ENCODE measurements around the gene ACIN1. TPM values are rescaled to one million over a fixed set of nuclear protein-coding genes. Genes with fewer than 3 reads are reported as not detected.

Gene ACIN1
- total RNA-seq, 1 experiment from 2014 or later, result 333 TPM

- Histone ChIP-seq H3K27ac (ENCODE audit: insufficient read length, low read depth, low read length) (no peak overlapping the region), H3K27me3 (ENCODE audit: insufficient read depth, low read length) (peaks cover 1% of the 10 kb centered on the region; the same call in 1 of the 2 replicates), H2BK15ac (ENCODE audit: low read depth, low read length) (no peak overlapping the region), H2BK20ac (ENCODE audit: low read depth, low read length, poor library complexity, severe bottlenecking) (no peak overlapping the region), H4K20me1 (ENCODE audit: control insufficient read depth, insufficient read depth, insufficient read length) (no peaks in the 10 kb centered on the region), H3T11ph (ENCODE audit: low read length) (no peak overlapping the region), H3K4me1 (ENCODE audit: insufficient read depth, low read length) (no peaks in the 10 kb centered on the region; the same call in 1 of the 2 replicates), H2AFZ (ENCODE audit: low read length) (no peak overlapping the region), H2BK12ac (ENCODE audit: insufficient read length, low read depth, low read length) (no peak overlapping the region), H3K18ac (ENCODE audit: insufficient read length, low read depth, low read length) (no peak overlapping the region), H2BK120ac (ENCODE audit: low read depth, low read length, poor library complexity, severe bottlenecking) (no peak overlapping the region), H4K5ac (ENCODE audit: insufficient read length, low read depth, low read length) (no peak overlapping the region), H3K23me2 (ENCODE audit: insufficient read length, low read depth, low read length, poor library complexity, severe bottlenecking) (no peaks in the 10 kb centered on the region), H3K9me3 (ENCODE audit: control insufficient read depth, low read depth, low read length) (no peaks in the 10 kb centered on the region), H4K91ac (ENCODE audit: insufficient read length, low read depth, low read length) (no peak overlapping the region), H3K23ac (ENCODE audit: insufficient read length, low read depth, low read length) (no peak overlapping the region), H3K4ac (ENCODE audit: low read depth, low read length) (no peak overlapping the region), H3K14ac (ENCODE audit: insufficient read depth, low read length) (no peak overlapping the region; the same call in 1 of the 2 replicates), H3K79me1 (ENCODE audit: insufficient read depth, low read depth, low read length, poor library complexity, severe bottlenecking) (no peaks in the 10 kb centered on the region), H3K56ac (ENCODE audit: insufficient read length, low read depth, low read length) (no peak overlapping the region), H3K79me2 (ENCODE audit: insufficient read depth, low read length) (no peaks in the 10 kb centered on the region), H2BK5ac (ENCODE audit: insufficient read length, low read length) (no peak overlapping the region), H4K8ac (replicated peaks; ENCODE audit: insufficient read length, low read depth, low read length) (no peak overlapping the region), H2AK5ac (ENCODE audit: insufficient read length, low read length) (no peak overlapping the region), H3K9ac (ENCODE audit: extremely low read depth, insufficient read length, low read length) (no peak overlapping the region), H3K4me2 (ENCODE audit: insufficient read depth, insufficient read length, low read length) (no peak overlapping the region)
- Mint-ChIP-seq H3K27me3 (ENCODE audit: low read depth) (0 out of 2 replicates have a peak, but pooled peaks cover 2% of the 10 kb centered on the region), H3K4me3 (peak overlapping the region in 1 of 2 experiments; percentile 12; a peak in 1 of 5 replicates), H3K9me3 (no peaks in the 10 kb centered on the region), H3K36me3 (ENCODE audit: insufficient read depth in 1 of 3, low read depth in 3 of 3) (peaks cover 35 to 54% (median 51%) of the 10 kb centered on the region in 3 experiments; a peak in 6 of 7 replicates), H3K27ac (peak overlapping the region in 2 of 3 experiments; percentile 19 to 66; a peak in 3 of 7 replicates), H3K4me1 (peaks cover 23 to 24% of the 10 kb centered on the region in 2 experiments)
- WGBS (ENCODE audit: extremely low coverage, insufficient read length, low lambda C conversion rate), result no CpG with 5 or more reads among the region's 3 CpGs
- TF ChIP-seq CTCF (conservative IDR thresholded peaks at IDR 0.05), result no peak
- no peak for DNase-seq
Measured at GRCh38 chr14:23127861-23128260, 32.9 kb upstream of the ACIN1 start.
